Measurements from ENCODE around the gene PDGFD.
A peak's percentile ranks its signal among the peaks of the same experiment; 100 is the strongest.

Gene PDGFD

DNA sequence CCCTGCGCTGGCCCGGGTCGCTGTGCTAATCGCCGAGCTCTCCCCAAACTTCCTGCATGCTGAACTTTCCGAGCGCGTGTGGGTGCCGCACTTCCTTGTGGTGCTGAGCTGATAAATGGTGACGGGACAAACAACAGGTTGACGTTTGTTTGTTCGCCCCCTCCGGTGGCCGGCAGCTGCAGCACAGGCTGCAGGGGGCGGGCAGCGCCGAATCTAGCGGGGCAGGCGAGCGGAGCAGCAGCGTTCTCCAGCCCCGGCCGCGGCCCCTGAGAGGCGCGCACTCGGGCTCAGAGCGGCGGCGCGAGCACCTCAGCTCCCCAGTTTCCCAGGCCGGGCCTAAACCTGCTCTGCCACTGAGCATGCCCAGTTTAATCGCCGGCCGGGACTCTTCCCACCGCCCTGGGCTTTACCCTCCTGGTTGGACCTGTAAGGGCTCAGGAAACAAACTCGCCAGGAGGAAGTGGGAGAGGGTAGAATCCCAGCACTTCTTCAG, at the start of gene PDGFD:
PDGFD (minus strand) TSS at position 120 of the 493 bp plus-strand sequence.
- no peak for DNase-seq

DNA sequence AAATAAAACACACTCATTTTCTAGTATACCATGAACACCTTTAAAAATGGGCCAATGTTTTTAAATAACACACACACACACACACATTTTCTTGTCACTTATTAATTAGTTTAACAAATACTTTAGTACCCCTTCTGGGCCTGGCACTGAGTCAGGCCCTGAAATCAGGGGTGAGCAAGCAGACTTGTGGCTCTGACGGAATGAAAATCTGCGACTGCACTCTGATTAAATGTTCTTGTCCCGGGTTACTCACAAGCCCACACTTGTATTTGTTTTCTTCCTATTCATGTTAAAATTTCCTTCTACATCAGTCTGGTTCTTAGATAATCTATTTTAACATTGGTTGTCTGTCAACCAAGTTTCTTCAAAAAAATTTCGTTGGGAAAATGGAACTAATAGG, 43.0 kb upstream of the PDGFD start:
- no peak for DNase-seq

DNA sequence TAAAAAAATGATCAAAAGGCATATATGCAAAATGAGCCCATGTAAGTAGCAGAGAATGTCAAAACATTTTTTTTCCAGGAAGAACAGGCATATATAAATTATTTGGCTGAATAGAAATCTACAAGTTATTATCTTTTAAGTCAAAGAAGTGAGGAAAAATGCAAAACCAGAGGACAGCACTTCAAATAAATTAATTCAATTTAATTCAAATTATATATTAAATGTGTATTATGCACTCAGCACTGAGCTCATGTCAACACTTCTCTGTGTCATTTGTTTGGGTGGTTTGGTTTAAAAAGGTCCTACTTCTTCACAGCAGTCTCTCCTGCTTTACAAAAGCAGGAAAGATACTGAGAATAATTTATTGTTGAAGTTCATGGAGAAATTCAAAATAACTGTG, 41.9 kb upstream of the PDGFD start:
- no peak for DNase-seq

DNA sequence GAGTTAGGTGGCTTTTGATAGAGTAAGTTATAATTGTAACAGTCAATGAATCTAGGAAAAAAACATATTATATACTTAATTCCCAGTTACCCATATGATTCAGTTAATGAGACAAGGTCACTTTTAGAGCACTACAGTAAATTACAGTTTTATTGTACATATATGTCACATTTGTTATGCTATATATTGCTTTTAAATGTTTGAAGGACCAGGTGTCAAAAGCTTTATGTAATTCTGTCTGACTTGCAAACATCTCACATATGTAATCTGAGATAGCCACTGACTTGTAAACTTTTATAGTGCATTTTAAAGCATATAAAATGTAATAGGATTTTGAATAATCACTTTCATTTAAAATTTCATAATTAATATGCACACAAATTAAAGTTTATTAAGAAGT, 36.7 kb upstream of the PDGFD start:
- no peak for DNase-seq

DNA sequence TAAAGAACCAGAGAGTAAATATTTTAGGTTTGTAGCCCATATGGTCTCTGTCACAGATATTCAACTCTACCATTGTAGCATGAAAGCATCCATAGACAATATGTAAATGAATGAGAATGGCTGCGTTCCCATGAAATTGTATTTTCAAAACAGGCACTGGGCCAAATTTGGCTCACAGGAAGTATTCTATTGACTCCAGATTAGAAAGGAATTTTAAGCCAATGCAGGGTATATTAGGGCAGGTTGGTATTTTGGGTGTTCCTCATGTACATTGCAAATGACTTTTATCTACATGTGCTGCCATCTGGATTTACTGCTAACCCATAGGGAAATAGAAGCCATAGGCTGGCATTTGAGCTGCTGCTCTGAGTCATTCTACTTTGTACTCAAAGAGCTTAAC, 35.1 kb upstream of the PDGFD start:
- DNase-seq: no peak

DNA sequence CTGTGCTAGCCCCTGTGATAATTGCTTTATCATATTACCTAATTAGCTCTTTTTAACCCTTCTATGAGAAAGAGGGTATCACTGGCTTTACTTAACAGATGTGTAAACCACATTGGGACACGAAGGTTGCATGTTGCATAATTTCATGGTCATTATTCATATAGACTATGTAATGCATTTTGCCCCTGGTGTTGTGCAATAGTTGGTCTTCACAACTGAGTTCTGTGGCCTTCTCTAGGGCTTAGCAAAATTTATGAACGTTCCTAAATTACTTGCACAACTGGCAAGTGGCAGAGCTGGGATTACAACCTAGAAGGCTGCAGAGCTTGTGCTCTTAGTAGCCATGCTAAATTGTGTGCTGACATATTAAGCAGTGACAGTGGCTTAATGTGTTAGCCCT, 34.6 kb upstream of the PDGFD start:
- DNase-seq: no peak

DNA sequence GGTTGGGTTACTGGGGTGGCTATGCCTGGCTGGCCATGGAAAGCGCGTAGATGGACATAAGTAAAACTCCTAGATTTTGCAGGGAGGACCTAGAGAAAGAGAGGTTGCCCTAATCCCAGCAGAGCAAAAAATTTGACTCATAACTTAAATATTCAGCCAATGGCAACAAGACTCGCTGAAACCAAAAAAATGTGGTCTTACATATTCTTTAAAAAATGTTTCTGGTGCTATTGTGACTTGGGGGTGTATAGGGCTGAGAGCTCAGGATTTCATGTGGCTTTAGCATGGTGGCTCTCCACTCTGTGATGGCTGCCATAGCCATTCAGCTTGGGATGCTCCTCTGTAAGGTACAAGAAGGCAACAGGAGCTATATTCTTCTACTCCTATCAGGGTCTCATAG, 27.2 kb upstream of the PDGFD start:
- DNase-seq: no peak

DNA sequence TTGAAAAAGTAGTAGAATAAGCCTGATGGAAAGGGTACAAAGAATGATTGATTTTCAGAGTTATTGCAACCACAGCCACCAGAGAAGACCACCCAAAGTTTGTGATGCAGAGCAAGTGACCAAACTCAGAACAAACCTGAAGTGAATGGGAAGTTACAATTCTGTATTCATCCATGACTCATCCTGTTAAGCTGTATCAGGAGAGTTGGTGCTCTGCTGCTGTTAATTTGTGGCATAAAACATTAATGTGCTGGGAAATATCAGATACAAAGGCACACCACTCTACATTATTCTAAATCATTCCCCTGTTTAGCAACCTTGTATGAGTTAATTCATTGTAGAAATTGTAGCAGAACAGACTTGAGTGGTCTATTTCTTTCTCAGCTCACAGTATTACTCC, 19.6 kb upstream of the PDGFD start:
- no peak for DNase-seq

DNA sequence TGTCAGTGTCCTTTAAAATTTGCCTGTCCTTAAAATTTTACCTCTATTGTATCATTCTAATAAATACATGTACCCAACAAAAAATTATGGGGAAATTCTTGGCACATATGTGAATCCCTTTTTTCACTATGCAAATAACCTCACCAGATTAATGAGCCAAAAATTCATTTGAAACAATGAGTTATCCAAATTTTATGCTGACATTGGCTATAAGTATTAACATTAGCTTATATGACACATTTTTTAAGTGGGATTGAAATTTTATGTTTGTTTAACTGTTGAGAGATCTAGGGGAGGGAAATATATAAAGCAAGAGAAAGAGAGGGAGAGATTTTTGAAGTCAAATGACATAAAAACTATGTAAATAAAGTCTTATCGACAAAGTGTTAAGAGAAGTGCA, 11.8 kb upstream of the PDGFD start:
- no peak for DNase-seq

DNA sequence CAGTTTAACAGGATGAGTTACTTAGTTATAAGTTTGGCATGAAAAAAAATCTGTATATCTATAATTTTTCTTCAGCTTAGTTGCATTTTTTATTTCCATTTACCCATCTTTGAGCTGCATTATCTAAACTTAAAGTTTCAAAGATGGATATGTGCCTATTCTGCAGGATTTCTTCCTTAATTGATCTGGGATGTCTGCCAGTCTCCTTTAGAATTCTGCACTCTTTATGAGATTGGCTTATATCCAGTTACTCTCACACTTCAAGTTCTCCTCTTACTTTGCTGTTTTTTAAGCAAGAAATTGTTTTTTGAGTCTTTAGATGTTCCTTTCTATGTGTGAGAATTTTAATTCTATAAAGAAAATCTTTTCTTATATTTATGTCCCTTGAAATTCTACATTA, 5.1 kb upstream of the PDGFD start:
- DNase-seq: no peak

DNA sequence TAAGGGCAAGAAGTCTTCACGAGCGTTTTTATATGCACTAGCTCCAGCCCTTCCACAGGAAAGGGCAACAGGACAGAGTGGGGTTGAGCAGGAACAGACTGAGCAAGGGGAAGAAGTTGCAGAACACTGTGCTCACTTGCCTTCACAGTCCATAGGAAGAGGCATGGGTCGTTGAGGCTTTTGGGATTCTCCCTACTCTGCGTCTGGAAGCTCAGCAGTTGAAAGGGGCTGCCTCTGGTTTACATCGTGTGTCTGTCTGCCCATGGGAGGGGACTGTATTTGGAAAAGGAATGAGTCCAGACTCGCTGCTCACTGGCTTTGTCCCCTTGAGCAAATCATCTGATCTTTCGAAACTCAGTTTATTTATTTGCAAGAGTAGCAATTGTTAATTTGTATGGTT, 1.1 kb upstream of the PDGFD start:
- DNase-seq: no peak

DNA sequence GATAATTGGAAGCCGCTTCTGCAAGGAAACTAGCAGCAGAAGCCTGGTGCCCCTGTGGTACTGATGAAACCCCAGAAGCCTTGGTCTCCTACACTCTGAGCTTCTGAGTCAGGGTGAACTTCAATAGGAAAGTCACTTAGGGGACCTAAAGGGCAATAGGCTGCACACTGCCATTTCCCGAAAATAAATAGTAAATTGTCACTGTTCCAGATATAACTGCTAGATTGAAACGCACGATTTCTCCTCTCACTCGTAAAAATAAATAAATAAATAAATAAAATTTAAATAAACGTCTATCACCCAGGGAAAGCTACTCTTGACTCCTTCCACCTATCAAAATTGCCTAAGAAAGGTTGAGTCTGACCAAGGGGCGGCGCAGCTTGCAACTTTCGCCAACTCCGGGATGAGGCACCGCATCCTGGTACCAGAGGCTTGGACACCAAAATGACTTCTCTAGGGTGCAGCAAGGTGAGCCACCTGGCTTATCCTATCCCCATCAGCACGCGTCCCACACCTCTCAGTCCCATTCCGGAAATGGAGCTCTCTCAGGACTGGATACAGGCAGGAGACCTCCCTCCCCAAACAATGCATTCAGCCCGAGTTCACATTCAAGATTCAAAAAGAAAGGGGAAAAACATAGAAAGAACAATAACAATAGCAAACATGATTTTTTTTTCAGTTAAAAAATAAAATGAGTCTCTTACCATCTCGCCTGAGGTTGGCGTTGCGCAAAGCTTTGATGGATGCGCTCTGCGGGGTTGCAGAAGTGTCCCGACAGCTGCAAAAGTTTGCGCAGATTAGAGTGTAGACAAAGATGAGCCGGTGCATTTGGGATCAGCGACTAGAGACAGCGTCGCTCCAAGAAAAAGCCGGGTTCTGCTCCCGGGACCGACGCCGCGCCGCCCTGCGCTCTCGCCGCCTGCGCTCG, 583 bp downstream of the PDGFD start:
- no peak for DNase-seq

DNA sequence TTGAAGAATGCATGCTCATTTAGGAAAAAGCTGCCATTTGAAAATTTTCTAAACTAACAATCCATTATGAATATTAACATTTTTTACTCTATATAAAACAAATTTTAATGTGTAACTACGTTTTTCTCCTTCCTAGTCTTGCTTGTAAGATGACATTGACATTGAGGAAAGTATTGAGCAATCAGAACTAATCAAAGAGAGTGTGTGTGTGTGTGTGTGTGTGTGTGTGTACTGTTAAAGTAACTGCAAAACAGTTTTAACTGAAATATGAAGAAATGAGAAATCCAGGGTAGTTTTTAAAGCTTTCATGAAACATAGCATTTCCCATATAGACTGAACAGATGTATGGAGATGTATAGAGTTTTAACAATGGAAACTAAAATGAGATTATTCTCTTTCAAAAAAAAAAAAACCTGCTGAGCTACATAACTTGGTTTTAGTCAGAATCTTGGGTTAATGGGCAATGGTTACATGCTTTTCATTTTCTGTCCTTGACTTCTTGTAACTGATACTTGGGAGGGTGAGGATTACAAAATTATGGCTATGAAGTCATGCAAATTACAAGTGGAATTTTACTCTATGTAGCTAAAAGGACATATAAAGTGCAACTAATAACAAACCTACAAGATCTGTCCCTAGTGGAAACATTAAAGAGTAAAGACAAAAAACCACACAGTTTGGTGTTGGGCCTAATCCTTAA, 2.0 kb downstream of the PDGFD start:
- no peak for DNase-seq

DNA sequence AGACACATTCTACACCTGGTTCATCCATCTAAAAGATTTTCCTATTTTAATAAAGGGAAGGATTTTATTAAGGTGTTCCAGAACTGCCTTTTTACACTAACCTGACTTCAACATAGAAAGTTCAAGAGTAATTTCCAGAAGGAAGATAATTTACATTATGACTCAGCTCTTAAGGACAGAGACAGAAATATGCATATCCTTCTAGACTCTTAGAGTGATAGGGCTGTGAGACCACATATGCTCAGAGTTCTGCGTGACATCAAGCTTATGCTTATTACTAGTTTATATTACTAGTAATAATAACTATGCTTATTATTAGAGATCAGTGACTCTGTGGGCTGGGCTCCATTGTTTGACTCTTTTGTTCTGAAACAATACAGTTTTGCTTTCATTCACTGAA, 4.6 kb downstream of the PDGFD start:
- no peak for DNase-seq

DNA sequence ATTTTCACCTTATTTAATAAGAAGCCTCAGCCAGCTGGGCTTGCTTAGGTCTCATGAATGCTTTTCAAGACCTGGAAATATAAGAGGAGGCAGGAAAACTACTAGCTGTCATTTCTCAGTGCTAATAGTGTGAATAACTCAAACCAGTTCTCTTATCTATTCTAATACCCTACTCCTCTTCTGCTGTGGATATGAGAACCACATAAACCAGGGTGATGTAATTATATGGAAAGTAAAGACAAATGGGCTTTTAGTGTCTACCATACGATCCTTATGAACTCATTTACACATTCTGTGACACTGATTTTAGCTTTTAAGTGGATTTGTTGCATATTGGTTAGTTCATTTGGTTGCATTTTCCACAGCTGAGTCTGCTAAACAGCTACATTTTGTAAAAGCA, 8.6 kb downstream of the PDGFD start:
- no peak for DNase-seq

DNA sequence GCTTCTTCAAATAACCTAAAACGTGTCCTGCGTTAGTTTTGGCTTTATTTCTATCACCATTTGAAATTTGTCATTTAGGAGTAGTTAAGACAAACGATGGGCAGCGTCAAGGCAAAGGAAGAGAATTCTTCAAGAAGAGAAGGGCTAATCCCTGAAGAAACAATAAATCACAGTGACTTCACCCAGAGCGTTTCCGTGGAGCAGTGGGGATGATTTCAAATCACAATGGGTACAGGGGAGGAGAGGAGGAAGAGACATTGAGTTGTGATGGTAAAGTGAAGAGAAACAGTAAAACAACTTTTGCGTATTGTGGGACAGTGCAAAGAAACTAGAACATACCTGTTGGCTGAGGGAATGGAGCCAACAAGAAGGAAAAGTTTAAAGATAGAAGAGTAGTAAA, 9.7 kb downstream of the PDGFD start:
- no peak for DNase-seq

DNA sequence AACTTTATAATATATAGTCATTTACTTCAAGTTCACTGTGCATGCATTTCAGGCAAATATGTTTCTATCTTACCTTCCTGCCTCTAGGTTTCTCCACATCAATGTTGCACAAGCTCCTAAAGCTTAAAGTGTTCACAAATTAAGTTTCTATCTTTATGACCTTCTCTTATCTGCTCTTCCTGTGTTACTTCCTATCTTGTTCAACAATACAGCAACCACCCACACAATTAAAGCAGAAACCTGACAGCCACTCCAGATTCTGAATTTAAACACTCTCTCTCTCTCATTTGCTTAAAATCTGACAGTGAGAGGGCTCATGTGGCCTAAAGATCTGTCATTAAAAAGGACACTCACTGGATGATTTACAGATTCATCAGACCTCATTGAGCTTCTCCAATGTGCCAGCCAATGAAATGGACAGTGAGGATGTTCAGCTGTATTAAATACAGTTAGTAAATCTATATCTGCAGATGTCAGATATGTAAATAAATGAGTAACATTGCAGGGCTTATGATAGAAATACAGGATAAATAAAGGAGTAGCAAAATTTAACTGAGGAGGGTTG, 10.9 kb downstream of the PDGFD start:
- DNase-seq: peak in 1 of 2 experiments; percentile 12

DNA sequence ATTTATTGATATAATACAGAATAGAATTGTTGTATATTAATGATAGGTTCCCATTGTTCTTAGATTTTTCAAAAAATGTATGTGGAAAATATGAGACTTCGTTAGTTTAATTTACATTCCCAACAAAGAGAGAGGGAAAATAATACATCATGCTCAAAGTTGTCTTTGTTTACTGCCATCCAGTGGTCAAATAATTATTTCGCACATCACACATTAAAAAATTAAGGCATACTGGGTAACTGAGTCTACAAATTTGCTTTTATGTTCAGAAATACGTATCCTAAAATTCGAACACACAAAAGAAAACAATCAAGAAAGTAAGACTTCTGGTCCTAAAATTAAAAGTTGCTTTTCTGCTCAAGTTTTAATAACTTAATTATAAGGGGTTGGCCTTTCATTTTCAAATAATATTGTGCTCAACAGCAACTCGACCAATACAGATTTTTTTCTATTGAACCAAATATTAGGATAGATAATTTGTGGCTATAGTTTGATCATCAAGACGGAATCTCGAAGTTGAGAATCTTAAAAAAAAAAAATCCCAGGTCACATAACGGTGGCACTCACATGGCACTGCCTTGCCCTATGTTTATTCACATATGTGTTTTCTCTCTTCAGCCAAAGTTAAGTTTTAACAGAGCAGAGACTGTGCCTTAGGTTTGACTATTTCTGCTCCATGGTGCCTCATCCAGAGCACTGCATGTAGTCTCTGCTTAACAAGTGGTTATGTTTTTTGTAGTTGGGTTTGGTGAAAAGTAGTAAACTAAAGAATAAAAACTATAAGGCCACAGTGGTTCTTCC, 12.3 kb downstream of the PDGFD start:
- no peak for DNase-seq

DNA sequence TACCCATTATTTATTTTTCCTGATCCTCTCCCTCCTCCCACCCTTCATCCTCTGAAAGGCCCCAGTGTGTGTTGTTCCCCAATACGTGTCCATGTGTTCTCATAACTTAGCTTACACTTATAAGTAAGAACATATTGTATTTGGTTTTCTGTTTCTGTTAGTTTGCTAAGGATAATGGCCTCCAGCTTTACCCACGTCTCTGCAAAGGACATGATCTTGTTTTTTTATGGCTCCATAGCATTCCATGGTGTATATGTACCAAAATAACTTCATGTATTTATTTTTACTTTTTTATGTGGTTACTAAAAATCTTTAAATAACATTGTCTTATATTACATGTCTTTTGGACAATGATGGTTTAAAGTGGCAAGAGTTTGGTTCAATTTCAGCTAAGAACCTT, 15.2 kb downstream of the PDGFD start:
- no peak for DNase-seq

DNA sequence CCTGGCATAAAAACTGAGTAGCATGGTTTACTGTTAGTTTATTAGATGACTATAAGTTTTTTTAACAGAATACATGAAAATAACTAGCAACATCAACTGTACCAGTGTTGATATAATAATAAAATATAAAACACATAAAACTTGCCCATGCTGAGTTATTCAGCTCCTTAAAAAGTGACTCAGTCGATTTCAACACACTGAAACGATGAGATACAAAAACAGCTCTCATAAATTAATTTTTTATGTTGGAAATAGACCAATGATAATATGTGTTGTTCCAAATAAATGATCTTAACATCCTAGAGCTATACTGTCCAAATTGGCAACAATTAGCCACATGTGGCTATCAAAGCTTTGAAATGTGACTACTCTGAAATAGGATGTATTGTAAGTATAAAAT, 15.9 kb downstream of the PDGFD start:
- DNase-seq: no peak

DNA sequence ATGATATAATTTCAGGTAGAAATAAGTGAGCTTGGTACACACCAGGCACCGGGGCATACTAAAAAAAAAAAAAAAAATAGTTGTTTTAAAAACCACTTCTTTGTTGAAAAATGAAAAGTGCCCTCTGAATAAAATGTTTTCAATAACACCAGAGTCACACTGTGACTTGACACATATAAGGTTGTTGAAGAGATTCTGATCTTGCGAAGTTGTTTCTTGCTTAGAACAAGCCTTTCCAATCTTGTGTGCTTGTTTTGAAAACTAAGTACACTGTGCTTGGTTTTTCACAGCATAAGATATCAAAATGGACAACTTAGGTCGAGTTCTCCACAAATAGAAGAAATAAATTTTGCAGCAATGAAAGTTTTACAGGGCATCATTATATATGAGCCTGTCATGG, 17.0 kb downstream of the PDGFD start:
- no peak for DNase-seq

DNA sequence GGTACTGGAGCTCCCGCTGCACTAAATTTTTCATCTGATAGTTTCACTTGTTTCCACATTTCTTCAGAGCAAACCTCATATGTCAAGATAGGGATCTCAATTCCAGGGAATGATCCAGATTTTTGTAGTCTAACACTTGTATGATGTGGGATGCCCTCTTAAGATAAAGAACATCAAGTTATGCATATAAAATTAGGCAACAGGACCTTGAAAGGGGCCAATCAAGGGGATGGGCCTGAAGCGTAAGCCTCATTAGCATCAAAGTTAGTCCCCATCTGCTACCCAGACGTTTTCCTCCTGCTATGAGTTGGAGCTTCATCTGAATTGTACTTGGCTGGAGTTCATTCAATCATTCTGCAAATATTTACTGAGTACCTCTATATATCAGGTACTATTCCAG, 17.5 kb downstream of the PDGFD start:
- DNase-seq: no peak

DNA sequence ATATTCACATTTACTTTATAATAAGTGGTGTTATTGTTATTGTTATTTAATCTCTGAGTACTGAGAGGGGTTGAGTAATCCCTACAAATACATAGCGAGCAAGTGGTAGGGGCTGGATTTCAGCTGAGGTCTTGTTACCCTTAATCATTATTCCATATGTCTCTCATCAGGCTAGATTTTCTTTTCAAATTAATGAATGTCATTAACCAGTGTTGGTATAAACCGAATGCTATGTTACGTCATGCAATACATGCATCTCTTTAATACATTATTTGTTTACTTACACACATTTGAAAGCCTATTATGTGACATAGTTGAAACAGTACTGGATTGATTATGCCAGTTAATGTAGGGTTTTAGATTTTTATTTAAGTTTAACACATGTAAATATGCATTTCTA, 18.9 kb downstream of the PDGFD start:
- no peak for DNase-seq
